HepG2 (cell line): ENCODE data around the gene CAVIN1. TPM values are rescaled to one million over a fixed set of nuclear protein-coding genes. Genes with fewer than 3 reads are reported as not detected.
A peak's percentile ranks its signal among the peaks of the same experiment; 100 is the strongest.

Source experiments
- BRCA1 ChIP-seq: sonication (generic); formaldehyde crosslinking; IDR thresholded peaks from 2 replicates; pipeline ENCODE4 v1.4.0; 2020; ENCODE audit warnings: missing genetic modification reagents
- CBFB ChIP-seq: sonication (generic); formaldehyde crosslinking; IDR thresholded peaks from 2 replicates; pipeline ENCODE4 v1.4.0; 2020; ENCODE audit warnings: missing genetic modification reagents
- FOXK1 ChIP-seq: sonication (generic); formaldehyde crosslinking; IDR thresholded peaks from 2 replicates; pipeline ENCODE4 v1.4.0; 2020; ENCODE audit warnings: low read depth, missing genetic modification reagents, borderline replicate concordance
- GATA4 ChIP-seq: sonication (generic); IDR thresholded peaks from 2 replicates; pipeline ENCODE4 v1.6.1; 2016; ENCODE audit warnings: antibody characterized with exemption, low read depth, borderline replicate concordance
- GFI1 ChIP-seq: sonication (generic); formaldehyde crosslinking; IDR thresholded peaks from 2 replicates; pipeline ENCODE4 v1.5.0; 2020; ENCODE audit warnings: missing genetic modification reagents, mild to moderate bottlenecking, borderline replicate concordance
- HMGA1 ChIP-seq: sonication (generic); formaldehyde crosslinking; conservative IDR thresholded peaks from 2 replicates; pipeline ENCODE4 v1.4.0; 2020; ENCODE audit warnings: missing genetic modification reagents
- HNF4G ChIP-seq, 2 experiments: sonication (generic) in 1 of 2; formaldehyde crosslinking in 1 of 2; IDR thresholded peaks; 2 replicates each; pipeline versions ENCODE4 v1.4.0 to v1.6.1; 2011 to 2020; ENCODE audit warnings: borderline replicate concordance in 2 of 2, low read depth in 2 of 2, mild to moderate bottlenecking in 2 of 2, low read length in 1 of 2, missing genetic modification reagents in 1 of 2, moderate library complexity in 1 of 2
- HOXD1 ChIP-seq: sonication (generic); formaldehyde crosslinking; IDR thresholded peaks from 2 replicates; pipeline ENCODE4 v1.5.0; 2020; ENCODE audit warnings: missing genetic modification reagents
- KDM5B ChIP-seq: sonication (generic); formaldehyde crosslinking; IDR thresholded peaks from 2 replicates; pipeline ENCODE4 v1.4.0; 2020; ENCODE audit warnings: missing genetic modification reagents, mild to moderate bottlenecking, borderline replicate concordance
- NKX3-1 ChIP-seq: sonication (generic); formaldehyde crosslinking; IDR thresholded peaks from 2 replicates; pipeline ENCODE4 v1.5.0; 2020; ENCODE audit warnings: missing genetic modification reagents
- POLR2G ChIP-seq: fragments of 200-400 bp; formaldehyde crosslinking; IDR thresholded peaks from 2 replicates; pipeline ENCODE4 v1.6.1; 2018; ENCODE audit warnings: mild to moderate bottlenecking, low read depth, low read length, moderate library complexity
- SMAD1 ChIP-seq: sonication (generic); formaldehyde crosslinking; IDR thresholded peaks from 2 replicates; pipeline ENCODE4 v1.4.0; 2020; ENCODE audit warnings: missing genetic modification reagents, low read depth, mild to moderate bottlenecking, borderline replicate concordance
- THAP11 ChIP-seq: IDR thresholded peaks from 2 replicates; pipeline ENCODE4 v1.6.1; 2016; ENCODE audit warnings: missing biosample characterization, missing genetic modification reagents
- ZHX2 ChIP-seq, 2 experiments: sonication (generic) in 1 of 2; formaldehyde crosslinking in 1 of 2; IDR thresholded peaks; 2 replicates each; pipeline versions ENCODE4 v1.6.1 to v1.9.0; 2014 to 2022; ENCODE audit warnings: antibody characterized with exemption in 1 of 2, borderline replicate concordance in 1 of 2, inconsistent platforms in 1 of 2, low read depth in 1 of 2, missing genetic modification reagents in 1 of 2
- ZNF180 ChIP-seq: sonication (generic); formaldehyde crosslinking; IDR thresholded peaks from 2 replicates; pipeline ENCODE4 v1.4.0; 2020; ENCODE audit warnings: low read depth, missing genetic modification reagents, borderline replicate concordance
- ZNF546 ChIP-seq: sonication (generic); formaldehyde crosslinking; conservative IDR thresholded peaks from 2 replicates; pipeline ENCODE4 v1.8.1; 2023; ENCODE audit warnings: mild to moderate bottlenecking, missing genetic modification reagents
- polyA plus RNA-seq, 8 experiments: library from polyadenylated mRNA; depleted of rRNA in 3 of 8; stranded (reverse) in 7 of 8; unstranded in 1 of 8; fragments of >200 nt; fragmentation: Illumina TruSeq in 4 of 8; extraction: Trizol in 4 of 8; gene quantifications; 2 replicates each; pipeline versions ENCODE4 v1.2.1 to v1.2.3, GENCODE V29; 2011 to 2016; ENCODE audit warnings: low read depth in 4 of 8, missing spikeins in 1 of 8, mixed read lengths in 1 of 8; ENCODE audit not compliant: insufficient read depth in 1 of 8
- total RNA-seq, 5 experiments: library from RNA; depleted of rRNA; stranded (reverse); fragments of >200 nt; fragmentation: Illumina TruSeq; extraction: Trizol; gene quantifications; 2 replicates each; pipeline ENCODE4 v1.2.3, GENCODE V29; 2016; ENCODE audit warnings: low read depth in 1 of 5
- TF ChIP-seq, protein P1 (sequence below), 2 experiments: sonication (generic) in 1 of 2; formaldehyde crosslinking in 1 of 2; IDR thresholded peaks; 2 replicates each; pipeline versions ENCODE4 v1.4.0 to v1.6.1; 2016 to 2020; ENCODE audit warnings: borderline replicate concordance in 1 of 2, low read depth in 1 of 2, mild to moderate bottlenecking in 1 of 2, missing genetic modification reagents in 1 of 2

The CAVIN1 gene
- total and polyA plus RNA-seq, 2 of the 13 experiments (the other 11 are each of a cell fraction or from before 2014, with no cell fraction given): 15.9 to 25.5 TPM

DNA sequence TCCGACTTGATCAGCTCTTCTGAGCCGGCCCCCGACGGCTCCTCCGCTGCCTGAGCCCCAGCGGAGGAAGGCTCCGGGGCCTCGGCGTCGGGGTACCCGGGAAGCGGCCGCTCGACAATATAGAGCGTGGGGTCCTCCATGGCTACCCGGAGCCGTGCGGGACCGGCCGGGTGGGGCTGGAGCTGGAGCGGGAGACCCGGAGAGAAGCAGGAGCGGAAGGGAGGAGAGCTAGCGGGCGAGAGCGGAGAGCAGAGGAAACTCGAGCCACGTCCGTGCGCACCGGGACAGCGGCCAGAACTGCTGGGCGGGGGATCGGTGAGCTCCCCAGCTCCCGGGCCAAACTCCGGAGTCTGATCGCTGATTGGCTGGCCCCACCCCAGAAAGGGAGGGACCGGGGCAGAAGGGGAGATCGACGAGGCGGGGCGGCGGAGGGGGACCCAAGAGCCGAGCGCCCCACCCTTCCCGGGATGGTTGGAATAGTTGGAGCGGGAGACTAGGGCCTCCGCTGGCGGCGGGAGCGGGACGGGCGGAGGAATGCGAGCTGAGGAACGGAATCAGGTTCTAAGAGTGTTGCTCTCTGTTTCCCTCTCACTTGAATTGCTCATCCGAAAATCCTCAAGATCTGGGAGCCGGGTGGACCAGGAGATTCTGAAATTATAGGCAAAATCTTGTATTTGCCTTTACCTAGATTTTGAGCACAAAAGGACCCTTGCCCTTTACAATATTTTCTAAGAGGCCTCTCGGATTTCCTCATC is at the start of gene CAVIN1 (continued):
- TF ChIP-seq, protein P1, sequence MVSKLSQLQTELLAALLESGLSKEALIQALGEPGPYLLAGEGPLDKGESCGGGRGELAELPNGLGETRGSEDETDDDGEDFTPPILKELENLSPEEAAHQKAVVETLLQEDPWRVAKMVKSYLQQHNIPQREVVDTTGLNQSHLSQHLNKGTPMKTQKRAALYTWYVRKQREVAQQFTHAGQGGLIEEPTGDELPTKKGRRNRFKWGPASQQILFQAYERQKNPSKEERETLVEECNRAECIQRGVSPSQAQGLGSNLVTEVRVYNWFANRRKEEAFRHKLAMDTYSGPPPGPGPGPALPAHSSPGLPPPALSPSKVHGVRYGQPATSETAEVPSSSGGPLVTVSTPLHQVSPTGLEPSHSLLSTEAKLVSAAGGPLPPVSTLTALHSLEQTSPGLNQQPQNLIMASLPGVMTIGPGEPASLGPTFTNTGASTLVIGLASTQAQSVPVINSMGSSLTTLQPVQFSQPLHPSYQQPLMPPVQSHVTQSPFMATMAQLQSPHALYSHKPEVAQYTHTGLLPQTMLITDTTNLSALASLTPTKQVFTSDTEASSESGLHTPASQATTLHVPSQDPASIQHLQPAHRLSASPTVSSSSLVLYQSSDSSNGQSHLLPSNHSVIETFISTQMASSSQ (IDR thresholded peaks at IDR 0.05; ENCODE audit: low read depth): no peak
- TF ChIP-seq, protein P1 (CRISPR knock-in tag; IDR thresholded peaks at IDR 0.05; ENCODE audit: borderline replicate concordance): 0 out of 2 replicates have a peak, but pooled peaks have one; percentile 47
- TF ChIP-seq GFI1 (CRISPR knock-in tag) (0 out of 2 replicates have a peak, but pooled peaks have one; percentile 51), POLR2G (peak; percentile 96), BRCA1 (CRISPR knock-in tag) (0 out of 2 replicates have a peak, but pooled peaks have one; percentile 30), ZNF180 (CRISPR knock-in tag) (peak; percentile 71; the same call in 1 of the 2 replicates), CBFB (peak; percentile 38), GATA4 (peak; percentile 80), FOXK1 (no peak), ZHX2 (IDR thresholded peaks at IDR 0.05; ENCODE audit: low read depth) (no peak), ZHX2 (CRISPR knock-in tag; IDR thresholded peaks at IDR 0.05; ENCODE audit: borderline replicate concordance) (peak; percentile 64; the same call in 1 of the 2 replicates), HMGA1 (CRISPR knock-in tag) (no peak), HNF4G (IDR thresholded peaks at IDR 0.05; ENCODE audit: borderline replicate concordance, low read depth, low read length) (no peak), HNF4G (CRISPR knock-in tag; IDR thresholded peaks at IDR 0.05; ENCODE audit: borderline replicate concordance, low read depth) (peak; percentile 72; the same call in 1 of the 2 replicates), THAP11 (CRISPR knock-in tag) (peak; percentile 44), ZNF546 (CRISPR knock-in tag) (0 out of 2 replicates have a peak, but pooled peaks have one; percentile 77), NKX3-1 (CRISPR knock-in tag) (peak; percentile 70; the same call in 1 of the 2 replicates), KDM5B (CRISPR knock-in tag) (peak; percentile 65; the same call in 1 of the 2 replicates), HOXD1 (peak; percentile 59), SMAD1 (CRISPR knock-in tag) (peak; percentile 99)
